Effector CD4-positive, alpha-beta T cell (primary cell): Measurements from ENCODE around the gene LIPC.

ENCODE experiments used
- DNase-seq: peaks from one replicate; pipeline ENCODE4 v3.0.0-alpha.2; 2020

LIPC gene

DNA sequence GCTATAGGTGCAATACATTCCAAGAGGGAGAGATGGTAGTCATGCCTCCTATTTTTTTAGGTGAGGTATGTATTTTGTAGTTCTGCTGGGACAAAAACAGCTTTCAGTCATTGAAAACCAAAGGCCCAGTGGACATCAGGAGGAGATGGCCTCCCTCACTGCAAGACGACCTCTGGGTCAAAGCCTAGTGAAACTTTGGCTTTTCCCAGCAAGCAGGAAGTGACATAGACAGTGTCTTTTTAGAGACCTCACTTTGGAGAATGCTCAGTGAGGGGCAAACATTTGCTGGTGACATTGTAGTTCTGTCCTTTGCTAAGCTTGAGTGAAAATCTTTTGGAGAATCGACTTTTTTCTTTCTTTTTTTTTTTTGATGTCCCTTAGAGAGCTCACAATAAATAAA is 27.3 kb downstream of the LIPC start:
- DNase-seq: no peak

DNA sequence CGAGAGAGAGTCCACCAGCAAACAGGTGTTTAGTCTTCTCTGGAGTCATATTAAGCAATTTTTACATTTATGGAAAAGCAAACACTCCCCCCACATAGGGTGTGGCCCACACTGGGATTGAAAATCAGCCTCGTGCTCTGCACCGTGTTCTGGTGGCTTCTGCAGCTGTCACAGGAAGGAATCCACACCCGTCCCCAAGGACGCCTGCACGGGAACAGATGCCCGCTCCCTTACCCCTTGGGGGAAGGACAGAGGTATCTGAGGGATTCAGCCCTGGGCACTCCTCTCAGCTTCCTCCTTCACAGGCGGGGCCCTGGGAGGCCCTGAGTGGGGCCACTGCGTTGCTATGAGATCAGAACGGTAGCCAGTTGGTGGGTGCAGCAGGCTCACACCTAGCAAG is 27.8 kb downstream of the LIPC start:
- no peak for DNase-seq

DNA sequence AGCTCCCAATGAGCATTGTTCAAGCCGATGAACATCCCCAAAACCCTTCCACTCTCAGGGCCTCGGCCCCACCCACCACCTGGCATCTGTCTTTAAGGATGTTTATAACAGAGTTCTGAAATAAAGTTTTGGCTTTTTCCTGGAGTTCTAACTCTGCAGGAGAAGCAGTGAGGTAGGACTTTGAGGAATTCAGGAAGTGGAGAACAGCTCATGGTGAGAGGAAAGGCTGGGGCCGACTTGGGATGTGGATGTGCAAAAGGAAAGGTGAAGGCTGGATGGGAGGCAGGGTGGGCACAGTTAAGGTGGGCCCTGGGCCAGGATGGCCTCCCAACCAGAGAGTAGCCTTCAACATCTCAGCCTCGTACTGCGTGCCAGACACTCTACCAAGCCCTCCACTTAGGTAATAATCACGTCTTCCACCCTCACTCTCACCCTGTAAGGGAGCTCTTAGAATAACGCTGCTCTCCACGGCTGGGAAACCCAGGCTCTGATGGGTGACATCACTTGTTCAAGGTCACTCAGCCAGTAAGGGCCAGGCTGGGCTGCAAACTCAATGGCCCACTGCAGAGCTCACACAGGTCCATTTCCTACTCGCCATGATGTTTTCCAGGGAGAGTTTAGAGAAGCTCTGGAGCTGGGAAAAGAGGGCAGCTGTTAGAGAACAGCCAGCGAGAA is 28.5 kb downstream of the LIPC start:
- no peak for DNase-seq

DNA sequence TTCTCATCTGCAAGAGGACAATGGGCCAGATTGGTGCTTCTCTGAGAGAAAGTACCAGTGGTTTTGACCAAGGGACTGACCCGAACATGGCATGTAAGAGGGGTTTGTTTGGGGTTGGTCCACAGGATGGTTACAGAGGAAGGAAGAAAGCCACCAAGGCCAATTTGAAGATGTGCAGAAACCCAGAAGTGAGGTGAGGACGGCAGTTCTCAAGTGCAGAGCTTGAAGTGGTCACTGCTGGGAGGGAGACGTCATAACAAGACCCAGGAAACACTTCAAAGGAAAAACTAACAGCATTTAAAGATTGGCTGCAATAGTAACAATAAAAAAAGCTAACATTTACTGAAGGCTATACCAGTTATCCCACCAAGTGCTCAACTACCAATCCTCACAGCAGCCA is 29.1 kb downstream of the LIPC start:
- no peak for DNase-seq

DNA sequence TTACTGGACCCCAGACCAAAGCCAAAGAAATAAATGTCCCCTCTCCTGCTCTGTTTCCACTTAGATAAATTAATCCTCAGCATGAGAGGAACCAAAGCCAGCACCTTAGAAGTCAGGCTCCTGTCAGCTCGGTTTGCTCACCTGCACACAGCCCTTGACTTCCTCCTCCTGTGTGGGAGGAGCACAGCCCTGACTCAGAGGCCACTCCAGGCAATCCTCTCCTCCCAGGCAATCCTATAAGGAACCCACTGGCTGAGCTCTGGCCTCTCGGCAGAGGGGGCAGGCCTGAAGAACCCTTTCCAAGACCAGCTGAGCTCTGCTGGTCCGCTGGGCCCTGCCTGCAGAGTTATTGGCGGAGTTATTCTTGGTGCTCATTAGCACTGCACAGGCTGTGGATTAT is 30.8 kb downstream of the LIPC start:
- no peak for DNase-seq

DNA sequence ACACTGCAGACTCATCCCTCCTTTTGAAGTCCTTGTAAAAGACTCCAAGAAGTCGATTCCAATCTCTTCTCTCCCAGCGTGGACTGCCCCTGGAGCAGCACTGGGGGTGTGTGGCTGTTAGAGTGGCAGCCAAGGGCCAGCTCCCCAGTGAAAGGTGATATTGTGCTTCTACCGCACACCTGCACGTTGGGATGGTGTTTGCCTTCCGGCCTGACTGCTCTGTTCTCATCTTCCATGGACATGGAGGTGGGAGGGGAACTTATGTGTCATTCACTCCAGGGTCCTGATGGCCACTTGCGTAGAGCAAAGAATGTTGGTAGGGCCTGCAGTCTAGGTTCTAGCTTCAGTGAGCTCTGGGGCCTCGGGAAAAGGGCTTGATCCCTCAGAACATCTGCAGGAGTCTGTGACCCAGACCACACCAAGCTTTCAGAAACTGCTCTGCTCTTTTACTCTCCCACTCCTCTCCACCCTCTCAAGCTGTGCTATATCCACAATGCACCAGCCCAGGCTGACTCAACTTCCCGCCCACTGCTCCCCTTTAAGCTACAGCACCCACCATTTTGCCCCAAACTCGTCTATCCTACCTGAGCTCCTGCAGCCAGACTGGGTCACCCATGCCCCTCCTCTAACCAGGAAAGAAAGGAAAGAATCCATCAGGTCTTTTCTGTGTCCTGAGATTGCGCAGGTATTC is 31.3 kb downstream of the LIPC start:
- no peak for DNase-seq

DNA sequence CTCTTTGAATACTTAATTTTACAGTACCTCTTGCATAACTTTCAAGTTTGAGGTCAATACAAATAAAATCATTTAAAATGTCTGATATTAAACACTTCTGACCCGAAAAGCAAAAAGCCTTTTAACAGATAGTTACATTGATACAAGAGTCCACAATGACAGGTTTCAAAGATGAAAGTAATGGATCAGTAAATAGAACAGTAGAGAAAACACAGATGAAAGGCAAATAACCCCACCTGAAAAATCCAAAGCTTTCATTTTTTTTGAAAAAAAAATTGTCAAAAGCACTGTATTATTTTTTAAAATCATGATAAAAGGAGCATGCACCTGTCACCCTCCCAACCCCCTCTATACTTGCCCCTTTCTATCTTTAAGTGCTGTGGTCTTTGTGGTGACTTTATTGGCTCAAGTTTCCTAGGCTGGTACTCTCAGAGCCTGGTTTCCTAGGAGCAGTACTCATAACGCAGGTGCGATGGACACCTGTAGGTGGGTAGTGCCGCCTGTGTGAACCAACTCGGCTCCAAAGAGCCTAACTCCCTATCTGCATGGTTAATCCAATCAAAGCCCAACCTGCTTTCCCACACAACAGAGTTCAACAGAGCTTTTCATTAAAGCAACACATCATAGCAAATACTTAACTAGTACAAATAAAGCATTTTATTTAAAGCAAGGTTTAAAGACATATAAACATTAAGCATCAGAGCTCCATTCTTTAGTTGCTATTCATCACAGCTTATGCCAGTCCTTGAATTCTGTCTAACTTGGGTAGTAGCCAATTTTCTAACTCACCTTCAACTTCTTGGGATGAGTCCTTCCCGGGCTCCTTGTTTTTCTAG is 32.2 kb downstream of the LIPC start:
- no peak for DNase-seq

DNA sequence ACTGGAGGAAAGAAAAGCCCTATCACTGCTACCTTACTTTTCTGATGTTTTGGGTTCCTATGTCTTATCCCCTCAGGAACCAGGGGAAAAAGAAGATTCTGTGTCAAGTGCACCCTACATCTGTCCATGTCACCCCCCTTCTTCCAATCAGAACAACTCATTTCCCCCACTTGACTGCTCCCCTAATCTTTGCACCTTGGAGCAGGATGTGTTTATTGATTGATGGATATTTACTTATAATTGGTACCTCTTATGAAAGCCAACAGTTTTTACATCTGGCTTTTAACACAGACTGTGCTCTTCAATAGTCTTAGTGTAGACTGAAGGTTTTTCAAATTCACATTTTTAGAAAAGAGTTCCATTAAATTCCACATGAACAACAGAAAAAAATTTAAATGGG is 33.3 kb downstream of the LIPC start:
- DNase-seq: no peak

DNA sequence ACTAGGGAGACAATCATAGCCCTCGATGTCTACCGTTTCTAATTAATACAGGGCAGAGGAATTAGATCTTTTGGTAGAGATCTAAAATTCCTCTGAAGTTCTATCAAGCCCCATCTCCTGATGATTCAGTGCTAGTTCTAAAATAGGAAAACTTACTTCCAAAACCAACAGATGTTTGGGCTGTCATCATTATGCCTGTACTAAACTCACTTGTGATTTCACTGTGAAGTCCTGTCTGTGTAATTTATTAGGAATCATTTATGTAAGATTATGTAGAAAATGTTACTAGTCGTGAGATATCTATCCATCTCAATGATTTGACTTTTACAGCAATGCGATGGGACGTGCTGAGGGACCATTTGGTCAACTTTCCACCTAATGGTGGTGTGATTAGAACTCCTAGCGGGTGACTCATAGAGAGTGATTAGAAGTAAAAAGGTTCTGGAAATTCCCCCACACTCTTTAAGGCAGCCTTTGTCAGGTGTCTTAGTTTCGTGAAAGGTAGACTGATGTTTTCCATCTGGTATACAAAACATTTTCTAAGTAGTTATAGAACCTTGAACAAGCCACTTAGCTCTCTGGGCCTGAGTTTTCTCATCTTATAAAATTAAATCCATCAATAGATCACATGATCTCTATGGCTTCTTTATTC is 34.2 kb downstream of the LIPC start:
- DNase-seq: no peak

DNA sequence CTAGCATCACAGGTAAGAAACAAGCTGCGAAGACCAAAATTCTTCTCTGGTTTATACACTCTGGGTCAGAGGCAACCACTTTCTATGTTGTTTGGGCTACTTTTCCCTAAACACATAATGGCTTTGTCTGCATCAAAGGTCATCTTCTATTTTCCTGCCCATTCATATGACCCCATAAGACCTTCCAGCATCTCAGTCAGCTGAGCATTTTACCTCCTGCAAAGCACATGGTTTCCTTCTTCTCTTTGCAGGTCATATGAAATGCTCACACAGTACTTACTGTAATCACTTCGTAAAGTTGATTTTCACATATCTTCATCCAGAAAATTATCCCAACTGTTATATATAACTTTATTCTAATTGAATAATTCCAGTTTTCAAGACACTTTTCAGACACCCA is 34.8 kb downstream of the LIPC start:
- no peak for DNase-seq

DNA sequence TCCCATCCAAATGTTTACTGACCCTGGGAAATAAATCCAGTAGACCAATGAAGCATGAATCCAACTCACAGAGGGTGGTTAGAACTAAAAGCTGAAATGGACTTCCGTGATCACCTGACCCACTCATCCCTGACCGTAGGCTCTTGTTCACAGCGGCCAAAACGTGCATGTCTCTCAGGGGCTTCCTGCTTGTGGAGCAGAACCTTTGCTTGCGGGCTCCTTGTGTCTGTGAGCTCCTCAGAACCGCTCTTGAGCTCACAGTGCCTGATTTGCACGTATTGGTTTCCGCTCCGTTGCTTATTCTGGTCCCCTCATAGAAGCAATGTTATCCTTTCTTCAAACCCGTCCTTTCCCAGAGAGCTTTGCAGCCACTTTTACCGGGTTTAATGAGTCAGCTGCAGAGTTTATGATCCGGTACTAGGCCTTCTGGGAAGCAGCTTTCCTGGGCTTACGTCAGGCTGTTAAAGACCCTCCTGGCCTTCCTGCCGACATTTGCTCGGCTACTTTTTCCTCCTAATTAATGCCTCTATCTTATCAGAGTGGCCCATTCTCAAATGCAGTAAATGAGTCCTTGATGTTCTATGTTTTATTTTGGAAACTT is 35.4 kb downstream of the LIPC start:
- no peak for DNase-seq

DNA sequence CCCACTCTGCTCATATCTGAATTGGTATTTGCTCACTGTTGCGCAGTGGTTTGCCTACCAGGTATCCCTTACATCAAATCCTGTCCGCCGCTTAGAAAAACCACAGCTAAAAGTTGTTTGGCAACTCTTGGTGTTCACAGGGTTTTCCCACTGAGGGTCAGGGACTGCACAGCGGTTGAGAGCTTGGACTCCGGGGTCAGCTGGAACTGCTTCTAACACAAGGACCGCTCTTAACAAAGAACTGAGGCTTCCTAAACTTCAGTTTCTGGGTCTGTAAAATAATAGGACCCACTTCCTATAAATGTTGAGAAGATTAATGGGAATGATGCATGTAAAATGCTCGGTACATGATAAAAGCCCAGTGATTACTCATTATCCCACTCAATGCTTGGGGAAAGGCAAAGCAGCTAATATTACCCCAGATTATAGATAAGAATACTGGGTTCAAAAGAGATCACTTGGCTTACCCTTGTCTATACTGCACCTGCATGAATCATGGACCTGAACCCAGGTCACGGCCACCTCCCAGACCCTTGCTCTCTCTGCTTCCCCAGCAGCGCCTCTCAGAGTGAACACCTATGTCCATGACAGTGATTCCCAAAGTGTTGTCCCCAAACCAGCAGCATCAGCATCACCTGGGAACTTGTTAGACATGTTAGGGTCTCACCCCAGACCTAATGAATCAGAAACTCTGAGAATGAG is 36.1 kb downstream of the LIPC start:
- no peak for DNase-seq

DNA sequence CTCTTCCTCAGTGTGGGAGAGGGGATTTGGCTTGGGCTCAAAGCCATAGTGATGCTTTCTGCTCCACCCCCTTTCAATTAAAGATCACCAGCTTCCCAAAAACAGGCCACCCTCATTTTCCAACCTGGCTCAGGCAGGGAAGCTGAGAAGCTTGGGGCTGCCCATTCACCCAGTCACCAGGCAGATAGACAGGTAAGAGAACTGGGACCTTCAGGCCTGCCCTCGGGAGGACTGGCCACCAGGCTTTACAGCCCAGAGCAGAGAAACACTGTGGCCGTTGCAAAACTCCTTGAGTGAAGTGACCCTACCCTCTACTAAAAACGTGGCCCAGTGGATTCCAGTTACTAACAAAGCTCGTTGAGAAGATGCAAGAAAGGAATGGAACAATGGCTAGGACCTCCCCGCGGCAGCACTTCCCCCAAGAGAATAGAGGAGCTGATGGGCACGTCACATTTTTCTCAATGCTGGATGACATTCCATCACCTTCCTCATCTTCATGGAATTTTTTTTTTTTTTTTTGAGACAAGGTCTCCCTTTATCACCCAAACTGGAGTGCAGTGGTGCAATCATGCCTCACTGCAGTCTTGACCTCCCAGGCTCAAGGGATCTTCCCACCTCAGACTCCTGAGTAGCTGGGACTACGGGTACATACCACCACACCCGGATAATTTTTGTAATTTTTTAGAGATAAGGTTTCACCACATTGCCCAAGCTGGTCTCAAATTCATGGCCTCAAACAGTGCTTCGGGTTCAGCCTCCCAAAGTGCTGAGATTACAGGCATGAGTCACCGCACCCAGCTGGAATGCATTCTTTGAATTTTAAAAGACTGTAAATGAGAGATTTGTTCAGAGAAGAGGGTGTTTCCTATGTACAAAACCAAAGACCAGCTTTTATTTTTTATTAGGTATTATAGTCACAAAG is 37.9 kb downstream of the LIPC start:
- DNase-seq: no peak

DNA sequence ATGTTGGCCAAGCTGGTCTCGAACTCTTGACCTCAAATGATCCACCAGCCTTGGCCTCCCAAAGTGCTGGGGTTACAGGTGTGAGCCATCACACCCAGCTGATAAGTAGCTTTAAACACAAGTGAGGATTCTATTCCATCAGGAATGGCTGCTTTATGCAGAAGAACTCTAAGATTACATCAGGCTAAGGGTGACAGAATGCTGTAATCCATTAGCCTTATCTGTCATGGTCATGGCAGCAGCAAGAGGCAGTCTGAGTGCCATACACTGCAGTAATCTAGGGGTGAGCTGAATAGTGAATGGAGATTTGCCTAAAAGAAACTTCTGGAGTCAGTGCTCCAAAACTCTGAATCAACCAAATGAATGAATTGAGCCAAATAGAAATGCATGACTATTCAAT is 39.6 kb downstream of the LIPC start:
- DNase-seq: no peak

DNA sequence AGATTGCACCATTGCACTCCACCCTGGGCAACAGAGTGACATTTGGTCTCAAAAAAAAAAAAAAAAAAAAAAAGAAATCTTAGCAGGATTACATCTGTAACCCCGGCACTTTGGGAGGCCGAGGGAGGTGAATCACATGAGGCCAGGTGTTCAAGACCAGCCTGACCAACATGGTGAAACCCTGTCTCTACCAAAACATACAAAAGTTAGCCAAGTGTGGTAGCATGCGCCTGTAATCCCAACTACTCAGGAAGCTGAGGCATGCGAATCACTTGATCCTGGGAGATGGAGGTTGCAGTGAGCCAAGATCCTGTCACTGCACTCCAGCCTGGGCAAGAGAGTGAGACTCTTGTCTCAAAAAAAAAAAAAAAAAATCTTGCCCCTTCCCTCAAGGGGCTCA is 40.4 kb downstream of the LIPC start:
- DNase-seq: no peak

DNA sequence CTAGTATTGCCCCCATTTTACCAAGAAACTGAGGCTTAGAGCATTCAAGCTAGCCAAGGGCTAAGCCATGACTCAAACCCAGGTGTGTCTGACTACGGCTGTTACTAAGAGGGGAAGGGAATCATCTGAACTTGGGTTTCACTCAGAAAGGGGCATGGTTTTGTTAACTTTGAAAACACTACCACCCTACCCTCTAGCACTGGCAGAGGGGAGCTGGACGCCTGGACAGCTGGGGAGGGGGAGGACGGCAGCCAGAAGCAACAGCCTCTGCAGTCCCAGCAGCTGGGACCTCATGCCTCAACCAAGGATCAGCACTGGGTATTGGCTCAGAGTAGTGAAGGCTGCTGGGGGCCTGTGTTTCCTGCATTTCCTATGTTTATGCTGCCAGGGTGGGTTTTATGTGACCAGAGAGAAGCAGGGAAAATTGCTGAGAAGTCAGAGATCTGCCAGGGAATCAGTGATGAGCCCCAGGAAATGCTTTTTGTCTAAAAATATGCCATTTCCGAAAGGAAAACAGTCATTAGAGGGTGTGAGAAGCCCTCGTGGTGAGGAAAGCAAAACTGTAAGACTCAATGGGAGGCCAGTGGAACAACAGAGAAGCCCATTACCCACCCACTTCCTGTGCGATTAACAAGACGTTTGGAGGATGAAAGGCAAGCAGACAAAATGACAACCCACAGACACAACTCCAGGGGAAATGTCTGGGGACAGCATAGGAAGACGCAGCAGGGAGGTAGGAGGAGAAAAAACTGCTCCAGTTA is 41.2 kb downstream of the LIPC start:
- DNase-seq: peak; percentile 27

DNA sequence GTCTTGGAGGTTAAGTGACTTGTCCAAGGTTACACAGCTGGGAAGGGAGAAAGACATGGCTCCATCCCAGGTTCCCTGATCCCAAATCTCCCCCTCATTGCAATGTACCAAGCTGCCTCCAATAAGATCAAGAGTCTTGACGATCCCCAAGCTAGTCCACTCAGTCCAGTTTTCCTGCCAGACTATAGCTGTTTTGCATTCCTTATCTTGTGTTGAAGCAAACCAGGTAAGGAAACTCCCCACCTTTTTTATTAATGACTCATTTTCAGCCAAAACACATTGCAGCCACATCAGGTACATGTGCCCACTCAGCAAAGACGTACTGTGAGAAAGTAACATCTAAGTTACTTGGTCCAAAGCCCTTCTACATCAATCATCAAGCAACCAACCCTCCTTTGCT is 41.9 kb downstream of the LIPC start:
- no peak for DNase-seq

DNA sequence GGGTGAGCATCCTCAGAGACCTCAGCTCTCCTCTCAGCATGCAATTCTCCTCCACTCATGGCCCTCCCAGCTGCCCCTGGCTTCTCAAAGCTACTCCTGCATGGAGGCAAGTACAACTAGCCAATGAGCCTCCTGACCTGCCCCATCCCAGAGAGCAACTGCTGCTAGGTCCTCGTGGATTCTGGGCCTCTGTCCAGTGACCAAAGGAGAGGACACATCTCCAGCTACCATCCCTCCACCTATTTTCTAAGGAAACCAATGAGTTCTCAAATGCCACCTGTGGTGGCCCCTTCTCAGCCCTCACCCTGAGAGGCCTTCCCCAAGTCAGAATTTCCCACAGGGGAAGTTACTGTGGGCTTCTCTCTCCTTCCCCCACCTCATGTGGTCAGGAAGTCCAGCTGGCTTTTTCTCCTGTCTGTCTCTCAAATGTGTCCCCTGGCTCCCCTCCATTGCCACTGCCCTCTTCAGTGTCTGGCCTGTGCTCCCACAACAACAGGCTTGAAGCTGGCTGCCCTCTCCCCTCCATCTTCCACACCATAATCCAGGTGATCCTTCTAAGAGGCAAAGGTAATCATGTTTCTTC is 43.0 kb downstream of the LIPC start:
- no peak for DNase-seq

DNA sequence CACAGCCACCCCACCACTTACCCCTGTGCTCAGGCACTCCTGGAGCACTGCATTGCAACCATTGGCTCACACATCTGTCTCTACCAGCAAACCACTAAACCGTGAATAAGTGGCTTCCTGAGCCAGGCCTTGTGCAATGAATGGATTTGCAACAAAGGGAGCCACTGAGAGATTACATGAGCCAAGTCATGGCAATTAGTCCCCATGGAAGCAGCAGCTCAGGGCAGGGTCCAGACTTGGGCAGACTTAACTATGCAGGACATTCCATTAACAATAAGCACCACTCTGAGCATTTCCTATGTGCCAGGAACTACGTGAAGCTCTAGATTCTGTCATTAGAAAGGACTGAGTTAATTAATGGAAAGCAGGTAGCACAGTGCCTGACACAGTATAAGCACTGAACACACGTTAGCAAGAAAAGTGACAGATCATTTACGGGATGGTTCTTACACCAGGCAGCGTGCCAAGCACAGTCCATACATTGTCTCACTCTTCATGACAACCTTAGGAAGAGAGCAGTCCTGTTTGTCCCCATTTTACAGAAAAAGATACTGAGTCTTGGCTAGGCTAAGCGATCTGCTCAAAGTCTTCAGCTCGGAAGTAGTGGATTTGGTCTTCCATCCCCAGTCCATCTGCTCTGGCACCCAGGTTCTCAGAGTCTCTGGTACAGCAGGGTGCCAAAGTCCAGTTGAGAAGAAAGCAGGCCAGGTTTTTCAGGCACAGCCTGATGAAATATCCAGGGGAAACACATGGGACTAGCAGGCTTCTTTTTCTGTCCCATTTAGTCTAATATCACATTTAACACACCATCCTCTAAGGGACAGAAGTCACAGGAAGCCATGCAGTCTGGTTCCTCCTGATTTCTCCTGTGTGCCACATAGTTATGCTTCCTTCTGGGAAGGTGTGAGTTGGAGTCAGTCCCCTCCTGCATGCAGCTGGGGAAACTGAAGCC is 44.1 kb downstream of the LIPC start:
- DNase-seq: no peak
